Raji (cell line): Measurements from ENCODE around the gene AHCYL2.

Source experiments
- POLR2A ChIP-seq: IDR thresholded peaks from 2 replicates; pipeline ENCODE4 v1.6.1; 2011; ENCODE audit warnings: low read depth, low read length, control low read depth; ENCODE audit not compliant: insufficient read depth

Gene AHCYL2

GRCh38 chr7:129224251-129225205 is at the start of gene AHCYL2:
AHCYL2 (plus strand) TSS chr7:129225030.
- peak; percentile 77 for TF ChIP-seq POLR2A

GRCh38 chr7:129176916-129177710 is 47.7 kb upstream of the AHCYL2 start:
- TF ChIP-seq POLR2A = no peak

DNA sequence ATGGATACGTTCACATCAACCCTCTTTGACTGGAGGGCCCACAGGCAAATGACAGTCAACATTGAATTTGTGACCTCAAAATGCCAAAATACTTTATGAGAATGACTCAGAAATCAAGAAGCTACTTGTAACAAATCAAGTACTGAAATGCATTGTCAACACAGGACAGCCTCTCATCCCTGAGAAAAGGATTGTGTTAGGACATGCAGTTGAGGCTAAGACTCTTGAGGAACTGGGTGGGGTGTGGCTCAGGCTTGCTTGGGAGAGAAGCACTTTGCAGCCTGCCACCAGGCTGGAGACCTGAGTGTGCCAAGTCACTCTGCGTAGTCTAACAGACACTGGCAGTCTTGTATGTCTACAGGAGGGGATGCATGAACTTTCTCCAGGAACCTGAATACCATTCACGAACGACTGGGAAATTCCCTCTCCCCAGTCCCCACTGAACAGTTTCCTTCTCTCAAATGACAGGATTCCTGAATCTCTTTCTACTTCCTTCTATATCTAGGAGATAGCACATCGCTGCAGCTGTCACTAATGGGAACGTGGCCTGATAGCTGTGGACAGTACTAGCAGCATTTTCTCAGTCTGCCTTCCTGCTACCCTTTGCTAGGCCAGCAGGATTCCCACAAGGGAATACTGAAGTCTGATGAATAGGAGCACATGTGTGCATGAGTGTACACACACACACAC is 39.7 kb upstream of the AHCYL2 start:
- no peak for TF ChIP-seq POLR2A

GRCh38 chr7:129186749-129187260 is 38.0 kb upstream of the AHCYL2 start:
- no peak for TF ChIP-seq POLR2A

- no peak for TF ChIP-seq POLR2A
Observed at GRCh38 chr7:129187681-129188371, 37.0 kb upstream of the AHCYL2 start.

GRCh38 chr7:129188372-129188891 is 36.4 kb upstream of the AHCYL2 start, which contains the start of gene SMO:
SMO (plus strand) TSS chr7:129188633; CDS start chr7:129189152, 519 bp downstream.
- TF ChIP-seq POLR2A = no peak

DNA sequence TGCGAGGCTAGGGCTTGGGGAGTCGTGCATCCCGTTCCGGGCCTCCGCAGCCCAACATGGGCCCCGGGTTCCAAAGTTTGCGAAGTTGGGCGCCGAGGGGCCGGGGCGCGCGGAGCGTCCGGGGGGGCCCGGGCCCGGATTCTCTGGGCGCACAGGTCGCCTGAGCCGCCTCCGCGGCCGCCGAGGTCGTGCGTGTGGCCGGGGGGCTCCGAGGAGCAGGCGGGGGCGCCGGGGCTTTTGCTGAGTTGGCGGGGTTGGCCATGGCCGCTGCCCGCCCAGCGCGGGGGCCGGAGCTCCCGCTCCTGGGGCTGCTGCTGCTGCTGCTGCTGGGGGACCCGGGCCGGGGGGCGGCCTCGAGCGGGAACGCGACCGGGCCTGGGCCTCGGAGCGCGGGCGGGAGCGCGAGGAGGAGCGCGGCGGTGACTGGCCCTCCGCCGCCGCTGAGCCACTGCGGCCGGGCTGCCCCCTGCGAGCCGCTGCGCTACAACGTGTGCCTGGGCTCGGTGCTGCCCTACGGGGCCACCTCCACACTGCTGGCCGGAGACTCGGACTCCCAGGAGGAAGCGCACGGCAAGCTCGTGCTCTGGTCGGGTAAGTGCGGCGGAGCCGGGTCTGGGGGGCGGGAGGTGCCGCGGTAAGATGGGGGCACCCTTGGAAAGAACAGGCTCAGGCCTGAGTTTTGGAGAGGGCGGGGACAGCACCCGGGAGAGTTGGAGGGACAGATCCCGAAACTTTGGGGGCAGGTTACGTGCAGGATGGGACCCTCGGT is 35.8 kb upstream of the AHCYL2 start:
- TF ChIP-seq POLR2A = no peak

GRCh38 chr7:129189661-129190310 is 35.0 kb upstream of the AHCYL2 start:
- no peak for TF ChIP-seq POLR2A

DNA sequence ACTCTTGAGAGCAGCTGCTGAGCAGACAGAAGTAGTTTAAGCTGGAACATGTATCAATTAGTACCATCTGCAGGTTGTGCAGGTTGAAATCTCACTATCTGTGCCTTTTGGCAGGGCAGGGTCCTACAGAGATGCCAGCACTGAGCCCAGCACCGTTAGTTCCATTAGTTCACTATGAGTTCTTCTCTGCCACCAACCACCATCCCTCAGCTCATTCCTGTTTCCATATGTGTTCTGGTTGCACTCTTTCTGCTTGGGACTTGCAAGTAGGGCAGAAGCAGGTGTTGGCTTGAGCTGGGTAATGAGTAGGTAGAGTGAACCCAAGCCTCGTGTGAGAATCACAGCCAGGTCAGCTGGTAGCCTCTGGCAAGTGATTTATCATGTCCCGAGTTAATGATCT is 33.6 kb upstream of the AHCYL2 start:
- no peak for TF ChIP-seq POLR2A

GRCh38 chr7:129193892-129194291 is 30.9 kb upstream of the AHCYL2 start:
- TF ChIP-seq POLR2A = no peak

- no peak for TF ChIP-seq POLR2A
Observed at GRCh38 chr7:129197771-129198170, 27.1 kb upstream of the AHCYL2 start.

- no peak for TF ChIP-seq POLR2A
Observed at GRCh38 chr7:129199406-129199805, 25.4 kb upstream of the AHCYL2 start.
